HCT116 (cell line): Measurements from ENCODE around the gene CWC15. TPM values are rescaled to one million over a fixed set of nuclear protein-coding genes. Genes with fewer than 3 reads are reported as not detected.

Source experiments
- ATAC-seq: fragments of 200-7000 bp; cut with Tn5 transposase; 2 replicates; pipeline ENCODE4 v1.9.1; 2020; ENCODE audit warnings: mild to moderate bottlenecking, moderate library complexity
- BruUV-seq: library from RNA; stranded (reverse); fragments of 400-500 nt; replicated peaks from 2 replicates; lab custom pipeline; 2021; lab: Mats Ljungman, UMichigan
- CTCF ChIA-PET: fragments of 300-600 bp; sonication (Branson Sonifier 250); formaldehyde crosslinking; loops from one replicate; lab custom pipeline; 2021; ENCODE audit warnings: antibody characterized with exemption; lab: Charles Lee
- POLR2A ChIA-PET: fragments of 300-600, 350-600 bp; sonication (Branson Sonifier 250); formaldehyde crosslinking; loops from one replicate; lab custom pipeline; 2021; ENCODE audit warnings: antibody characterized with exemption; lab: Charles Lee
- RAD21 ChIA-PET, 2 experiments: fragments of 300-600 bp; sonication (Branson Sonifier 250); formaldehyde crosslinking; loops; one replicate each; lab custom pipeline; 2023; ENCODE audit warnings: low total read pairs in 2 of 2; ENCODE audit not compliant: uncharacterized antibody in 2 of 2, unreplicated experiment in 2 of 2, low non-redundant PET in 1 of 2; lab: Charles Lee
- DNase-seq: peaks from one replicate; pipeline ENCODE4 v3.0.0-alpha.2; 2010; ENCODE audit warnings: low read depth, low spot score
- H2AFZ ChIP-seq: fragments of 200-600 bp; shearing (Covaris generic), sonication (generic); 2 replicates; pipeline ENCODE4 v1.6.1; 2017; ENCODE audit warnings: low read depth, mixed run types, mixed read lengths, antibody characterized with exemption, low read length; ENCODE audit not compliant: poor library complexity, severe bottlenecking
- H3K27ac ChIP-seq: 2 replicates; pipeline ENCODE4 v1.5.1; 2012; ENCODE audit warnings: low read depth, low read length
- H3K27me3 ChIP-seq: fragments of 200-600 bp; sonication (generic); 2 replicates; pipeline ENCODE4 v1.6.1; 2016; ENCODE audit warnings: mixed run types, low read length, mixed read lengths; ENCODE audit not compliant: insufficient read depth
- H3K36me3 ChIP-seq, 2 experiments: fragments of 200-500 bp in 1 of 2; fragments of 200-600 bp in 1 of 2; sonication (Bioruptor generic) in 1 of 2; sonication (generic) in 1 of 2; 2 replicates each; pipeline versions ENCODE4 v1.5.1 to v1.6.1; 2014 to 2016; ENCODE audit warnings: low read length in 2 of 2, inconsistent platforms in 1 of 2, mixed read lengths in 1 of 2, mixed run types in 1 of 2; ENCODE audit not compliant: insufficient read depth in 2 of 2, control insufficient read depth in 1 of 2
- H3K4me1 ChIP-seq, 2 experiments: fragments of 200-600 bp in 1 of 2; sonication (generic) in 1 of 2; 2 replicates each; pipeline versions ENCODE4 v1.5.1 to v1.6.1; 2012 to 2017; ENCODE audit warnings: low read length in 2 of 2, inconsistent platforms in 1 of 2, mild to moderate bottlenecking in 1 of 2, mixed read lengths in 1 of 2, mixed run types in 1 of 2, moderate library complexity in 1 of 2; ENCODE audit not compliant: insufficient read depth in 2 of 2, control insufficient read depth in 1 of 2
- H3K4me2 ChIP-seq: fragments of 200-600 bp; sonication (generic); 2 replicates; pipeline ENCODE4 v1.6.1; 2017; ENCODE audit warnings: mixed run types, low read length, mixed read lengths
- H3K4me3 ChIP-seq, 2 experiments: fragments of 200-600 bp in 1 of 2; sonication (generic) in 1 of 2; replicated peaks in 1 of 2; 2 replicates each; pipeline ENCODE4 v1.5.1; 2011 to 2016; ENCODE audit warnings: low read length in 2 of 2, control low read depth in 1 of 2, low read depth in 1 of 2, mild to moderate bottlenecking in 1 of 2, mixed read lengths in 1 of 2, mixed run types in 1 of 2
- H3K79me2 ChIP-seq: fragments of 200-600 bp; sonication (generic); 2 replicates; pipeline ENCODE4 v1.6.1; 2017; ENCODE audit warnings: mild to moderate bottlenecking, mixed run types, low read length, moderate library complexity, mixed read lengths; ENCODE audit not compliant: insufficient read depth
- H3K9ac ChIP-seq: fragments of 200-600 bp; sonication (generic); 2 replicates; pipeline ENCODE4 v1.6.1; 2016; ENCODE audit warnings: low read length, mixed read lengths
- H3K9me2 ChIP-seq: fragments of 200-600 bp; sonication (generic), shearing (Covaris generic); 2 replicates; pipeline ENCODE4 v1.6.1; 2017; ENCODE audit warnings: mixed run types, mild to moderate bottlenecking, moderate library complexity; ENCODE audit not compliant: insufficient read depth
- H3K9me3 ChIP-seq, 2 experiments: fragments of 200-500 bp in 1 of 2; fragments of 200-600 bp in 1 of 2; sonication (Bioruptor generic) in 1 of 2; sonication (generic) in 1 of 2; 2 replicates each; pipeline ENCODE4 v1.6.1; 2014 to 2017; ENCODE audit warnings: low read length in 2 of 2, mixed read lengths in 2 of 2, inconsistent platforms in 1 of 2, low read depth in 1 of 2, mild to moderate bottlenecking in 1 of 2, mixed run types in 1 of 2, moderate library complexity in 1 of 2; ENCODE audit not compliant: control insufficient read depth in 1 of 2, insufficient read depth in 1 of 2
- H4K20me1 ChIP-seq: fragments of 200-600 bp; sonication (generic), shearing (Covaris generic); 2 replicates; pipeline ENCODE4 v1.6.1; 2017; ENCODE audit warnings: mixed run types, mild to moderate bottlenecking, moderate library complexity; ENCODE audit not compliant: insufficient read depth
- ATF3 ChIP-seq: IDR thresholded peaks from 2 replicates; pipeline ENCODE4 v1.6.1; 2012
- CEBPB ChIP-seq: IDR thresholded peaks from 2 replicates; pipeline ENCODE4 v1.6.1; 2012; ENCODE audit warnings: low read depth
- CTCF ChIP-seq, 3 experiments: fragments of 200-600 bp in 1 of 3; sonication (generic) in 1 of 3; IDR thresholded peaks in 2 of 3; conservative IDR thresholded peaks in 1 of 3; 2 replicates each; pipeline ENCODE4 v1.5.1; 2012 to 2017; ENCODE audit warnings: low read depth in 2 of 3, low read length in 2 of 3, antibody characterized with exemption in 1 of 3, borderline replicate concordance in 1 of 3, control low read depth in 1 of 3, mild to moderate bottlenecking in 1 of 3, mixed read lengths in 1 of 3, mixed run types in 1 of 3, moderate library complexity in 1 of 3; ENCODE audit not compliant: insufficient read depth in 1 of 3
- ELF1 ChIP-seq: IDR thresholded peaks from 2 replicates; pipeline ENCODE4 v1.6.1; 2012; ENCODE audit warnings: low read depth, borderline replicate concordance
- JUND ChIP-seq: IDR thresholded peaks from 2 replicates; pipeline ENCODE4 v1.6.1; 2012
- MAX ChIP-seq: IDR thresholded peaks from 2 replicates; pipeline ENCODE4 v1.6.1; 2012
- POLR2A ChIP-seq: IDR thresholded peaks from 2 replicates; pipeline ENCODE4 v1.7.0; 2011; ENCODE audit warnings: borderline replicate concordance; ENCODE audit not compliant: insufficient read depth, insufficient read length; ENCODE audit errors: extremely low read depth
- RAD21 ChIP-seq: IDR thresholded peaks from 2 replicates; pipeline ENCODE4 v1.6.1; 2012; ENCODE audit warnings: low read depth, mild to moderate bottlenecking
- SIN3A ChIP-seq: IDR thresholded peaks from 2 replicates; pipeline ENCODE4 v1.6.1; 2012; ENCODE audit warnings: low read depth
- SP1 ChIP-seq: IDR thresholded peaks from 2 replicates; pipeline ENCODE4 v1.6.1; 2012; ENCODE audit warnings: low read depth
- SRF ChIP-seq: IDR thresholded peaks from 2 replicates; pipeline ENCODE4 v1.6.1; 2012; ENCODE audit warnings: low read depth
- YY1 ChIP-seq: IDR thresholded peaks from 2 replicates; pipeline ENCODE4 v1.6.1; 2011; ENCODE audit warnings: low read length, low read depth, moderate library complexity, mild to moderate bottlenecking; ENCODE audit not compliant: insufficient replicate concordance; ENCODE audit errors: extremely low read depth
- ZBTB33 ChIP-seq: IDR thresholded peaks from 2 replicates; pipeline ENCODE4 v1.6.1; 2011; ENCODE audit warnings: mild to moderate bottlenecking, low read length, moderate library complexity; ENCODE audit not compliant: insufficient replicate concordance; ENCODE audit errors: extremely low read depth
- intact Hi-C: fragments of 100-400 bp; cut with micrococcal nuclease; formaldehyde crosslinking; loops from 2 replicates; pipeline ENCODE4 v1.10.0; 2022
- total RNA-seq: library from RNA; stranded (reverse); gene quantifications from one replicate; pipeline ENCODE4 v1.2.1, GENCODE V29; 2021; ENCODE audit not compliant: unreplicated experiment

Gene CWC15
- total RNA-seq, 1 experiment from 2014 or later = 47.6 TPM

GRCh38 chr11:94964934-94965333 is 8.4 kb downstream of the CWC15 start (continued):
- TF ChIP-seq SRF (no peak), RAD21 (no peak), POLR2A (no peak), ZBTB33 (no peak), CTCF (IDR thresholded peaks at IDR 0.05 in 2 of 3, conservative IDR thresholded peaks at IDR 0.05 in 1 of 3; ENCODE audit: borderline replicate concordance in 1 of 3, insufficient read depth in 1 of 3, low read depth in 2 of 3, low read length in 2 of 3) (no peak), SP1 (no peak)

GRCh38 chr11:94961255-94961654 is 12.1 kb downstream of the CWC15 start:
- no peak for ATAC-seq
- H3K27ac ChIP-seq = no peak overlapping the region
- no peaks in the 10 kb centered on the region for H3K4me1 ChIP-seq
- no peaks in the 10 kb centered on the region for H3K9me2 ChIP-seq
- RAD21 ChIA-PET = no interaction called here
- H2AFZ ChIP-seq = no peak overlapping the region
- H3K4me2 ChIP-seq = no peak overlapping the region
- TF ChIP-seq YY1 = no peak
- TF ChIP-seq ELF1 = no peak
- no peak for TF ChIP-seq SIN3A
- TF ChIP-seq MAX = no peak
- TF ChIP-seq JUND = no peak
- no peak for TF ChIP-seq ATF3
- TF ChIP-seq ZBTB33 = no peak
- TF ChIP-seq SRF = no peak
- TF ChIP-seq CEBPB = no peak
- intact Hi-C loops = loop anchor here (10.0 kb wide), 1 partner anchor 824 kb away; the partner anchor contains the start of gene FAM76B
- no peak for DNase-seq
- no TSS peak for BruUV-seq
- H3K4me3 ChIP-seq = no peak overlapping the region
- POLR2A ChIA-PET = no interaction called here
- H3K79me2 ChIP-seq = peaks cover 5% of the 10 kb centered on the region; the same call in 1 of the 2 replicates
- H3K27me3 ChIP-seq = no peaks in the 10 kb centered on the region
- H3K9me3 ChIP-seq = no peaks in the 10 kb centered on the region
- H3K9ac ChIP-seq = no peak overlapping the region
- peaks cover 40 to 45% of the 10 kb centered on the region in 2 experiments for H3K36me3 ChIP-seq
- no peaks in the 10 kb centered on the region for H4K20me1 ChIP-seq
- CTCF ChIA-PET = no interaction called here
